Body of pancreas (tissue), 4 donors: ENCODE measurements around the gene FBN2.

ENCODE experiments used
- POLR2A ChIP-seq, 3 donors: fragments of 450-650 bp; IDR thresholded peaks; one replicate each; pipeline ENCODE4 v1.6.1; 2016; ENCODE audit warnings: antibody characterized with exemption in 3 of 3, mild to moderate bottlenecking in 2 of 3
- TF ChIP-seq, protein P1 (sequence below), 7 experiments: fragments of 450-650 bp in 4 of 7; fragments of 200-600 bp in 3 of 7; sonication (generic) in 3 of 7; IDR thresholded peaks; one replicate each; pipeline ENCODE4 v1.5.1; 2016 to 2019; ENCODE audit warnings: antibody characterized with exemption in 7 of 7

DNA sequence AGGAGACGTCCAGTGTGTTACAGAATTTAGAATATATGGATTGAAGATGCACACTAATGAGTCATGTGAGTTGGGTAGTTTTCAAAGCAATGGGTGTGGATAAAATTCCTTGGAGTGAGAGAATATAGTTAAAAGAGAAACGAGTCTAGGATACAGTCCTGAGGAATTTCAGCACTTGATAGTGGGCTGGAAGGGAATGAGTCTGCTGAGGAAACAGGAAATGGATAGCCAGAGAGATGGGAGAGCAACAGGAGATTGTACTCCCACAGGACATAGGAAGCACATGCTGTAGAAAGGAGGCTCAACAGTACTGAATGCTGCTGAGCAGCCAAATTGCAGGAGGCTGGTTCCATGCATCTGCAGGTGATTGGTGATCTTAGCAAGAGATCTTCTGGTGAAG, 68.1 kb downstream of the FBN2 start:
- TF ChIP-seq, protein P1, sequence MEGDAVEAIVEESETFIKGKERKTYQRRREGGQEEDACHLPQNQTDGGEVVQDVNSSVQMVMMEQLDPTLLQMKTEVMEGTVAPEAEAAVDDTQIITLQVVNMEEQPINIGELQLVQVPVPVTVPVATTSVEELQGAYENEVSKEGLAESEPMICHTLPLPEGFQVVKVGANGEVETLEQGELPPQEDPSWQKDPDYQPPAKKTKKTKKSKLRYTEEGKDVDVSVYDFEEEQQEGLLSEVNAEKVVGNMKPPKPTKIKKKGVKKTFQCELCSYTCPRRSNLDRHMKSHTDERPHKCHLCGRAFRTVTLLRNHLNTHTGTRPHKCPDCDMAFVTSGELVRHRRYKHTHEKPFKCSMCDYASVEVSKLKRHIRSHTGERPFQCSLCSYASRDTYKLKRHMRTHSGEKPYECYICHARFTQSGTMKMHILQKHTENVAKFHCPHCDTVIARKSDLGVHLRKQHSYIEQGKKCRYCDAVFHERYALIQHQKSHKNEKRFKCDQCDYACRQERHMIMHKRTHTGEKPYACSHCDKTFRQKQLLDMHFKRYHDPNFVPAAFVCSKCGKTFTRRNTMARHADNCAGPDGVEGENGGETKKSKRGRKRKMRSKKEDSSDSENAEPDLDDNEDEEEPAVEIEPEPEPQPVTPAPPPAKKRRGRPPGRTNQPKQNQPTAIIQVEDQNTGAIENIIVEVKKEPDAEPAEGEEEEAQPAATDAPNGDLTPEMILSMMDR (IDR thresholded peaks at IDR 0.05), result no peak
- no peak for TF ChIP-seq POLR2A (IDR thresholded peaks at IDR 0.05)
